NCI-H510A treated with DMSO at 0.1 percent for 48 hours (cell line): ENCODE data around the gene APBB3.
"Not testable (repeated sequence)": the region's sequence is repeated elsewhere in the genome, so short reads cannot be mapped to it uniquely, and the experiment has no call there.

Experiments
- DNase-seq: peaks from one replicate; lab custom pipeline; 2025; lab: John Stamatoyannopoulos, UW

APBB3 gene, protein sequence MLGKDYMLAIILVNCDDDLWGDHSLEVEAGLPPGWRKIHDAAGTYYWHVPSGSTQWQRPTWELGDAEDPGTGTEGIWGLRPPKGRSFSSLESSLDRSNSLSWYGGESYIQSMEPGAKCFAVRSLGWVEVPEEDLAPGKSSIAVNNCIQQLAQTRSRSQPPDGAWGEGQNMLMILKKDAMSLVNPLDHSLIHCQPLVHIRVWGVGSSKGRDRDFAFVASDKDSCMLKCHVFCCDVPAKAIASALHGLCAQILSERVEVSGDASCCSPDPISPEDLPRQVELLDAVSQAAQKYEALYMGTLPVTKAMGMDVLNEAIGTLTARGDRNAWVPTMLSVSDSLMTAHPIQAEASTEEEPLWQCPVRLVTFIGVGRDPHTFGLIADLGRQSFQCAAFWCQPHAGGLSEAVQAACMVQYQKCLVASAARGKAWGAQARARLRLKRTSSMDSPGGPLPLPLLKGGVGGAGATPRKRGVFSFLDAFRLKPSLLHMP

DNA sequence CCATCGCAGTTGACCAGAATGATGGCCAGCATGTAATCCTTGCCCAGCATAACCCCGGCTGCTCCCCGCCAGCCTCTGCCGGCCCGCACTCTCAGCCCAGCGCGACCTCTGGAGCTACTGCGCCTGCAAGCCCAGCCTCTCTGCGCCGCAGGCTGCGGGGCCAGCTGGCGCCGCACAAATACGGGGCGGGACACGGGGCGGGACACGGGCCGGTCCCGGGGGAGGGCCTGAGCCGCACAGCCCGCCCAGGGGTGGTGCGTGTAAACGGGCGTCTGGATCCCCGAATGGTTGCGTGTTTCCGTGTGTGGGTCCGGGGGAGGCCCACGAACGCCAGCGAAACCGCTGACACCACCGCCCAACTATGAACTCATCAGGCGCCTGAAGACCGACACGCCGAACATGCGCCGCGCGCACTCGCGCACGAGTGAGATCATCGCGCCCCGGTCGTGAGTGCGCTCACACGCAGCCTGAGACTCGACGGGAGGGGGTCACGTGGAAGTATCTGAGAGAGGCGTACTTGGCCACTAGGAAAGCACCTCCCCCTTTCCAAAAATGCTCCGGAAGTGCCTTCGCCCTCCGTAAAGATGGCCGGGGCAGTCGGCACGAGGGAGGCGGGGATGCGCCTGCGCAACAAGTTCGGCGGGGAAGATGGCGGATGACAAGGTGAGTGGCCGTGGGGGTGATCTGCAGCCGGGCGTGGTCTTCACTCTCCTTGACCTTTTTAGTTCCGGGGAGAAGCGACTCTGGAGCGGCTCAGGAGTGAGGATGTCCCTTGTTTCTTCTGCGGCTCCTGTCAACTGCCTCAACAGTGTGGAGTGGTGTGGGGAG, at the start of gene APBB3, which contains the start of gene SLC35A4:
Gene APBB3 (minus strand): TSS at position 403 of the 828 bp plus-strand sequence. CDS start 353 bp downstream, at position 50.
Gene SLC35A4 (plus strand): TSS at position 633 of the 828 bp plus-strand sequence. CDS start 2,342 bp downstream, outside the sequence.
- DNase-seq: peak; percentile 78

DNA sequence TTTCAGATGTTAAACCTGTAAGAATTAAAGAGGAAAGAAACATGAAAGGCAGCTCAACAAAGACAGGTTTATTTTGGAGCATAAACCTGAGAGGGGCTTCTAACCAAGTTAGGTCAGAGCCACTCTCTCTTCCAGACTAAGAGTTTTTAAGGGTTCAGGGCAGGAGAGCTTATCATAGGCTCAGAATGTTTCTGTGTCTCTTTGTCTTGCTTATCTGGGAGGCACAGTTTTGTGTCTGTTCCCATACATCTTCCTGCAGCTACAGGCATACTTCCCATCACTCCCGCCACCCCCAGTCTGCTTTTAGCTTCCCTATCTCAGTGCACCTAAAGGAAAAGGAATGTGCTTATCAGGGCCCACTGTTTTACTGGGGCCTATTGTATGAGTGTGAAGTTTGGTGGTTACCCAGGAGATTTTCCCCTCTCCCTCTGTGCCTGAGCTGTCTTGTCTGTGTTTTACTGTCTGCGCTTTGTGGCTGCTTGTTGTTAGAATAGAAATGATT, 46.7 kb upstream of the APBB3 start:
- no peak for DNase-seq

DNA sequence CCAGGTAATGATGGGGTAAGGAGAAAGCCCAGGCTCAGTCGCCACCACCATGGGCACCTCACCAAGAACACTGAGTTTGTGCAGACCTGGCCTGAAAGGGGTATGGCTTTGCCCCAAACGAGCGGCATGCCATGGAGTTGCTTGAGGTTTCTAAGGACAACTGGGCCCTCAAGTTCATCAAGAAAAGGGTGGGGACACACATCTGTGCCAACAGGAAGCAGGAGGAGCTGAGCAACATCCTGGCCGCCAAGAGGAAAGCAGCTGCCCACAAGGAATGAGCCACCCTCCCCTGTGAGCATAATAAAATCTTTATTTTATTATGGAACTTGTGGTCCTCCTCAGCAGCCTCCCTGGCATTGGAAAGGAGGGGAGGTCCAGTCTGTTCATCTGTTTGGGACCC, 44.7 kb upstream of the APBB3 start:
- no peak for DNase-seq

DNA sequence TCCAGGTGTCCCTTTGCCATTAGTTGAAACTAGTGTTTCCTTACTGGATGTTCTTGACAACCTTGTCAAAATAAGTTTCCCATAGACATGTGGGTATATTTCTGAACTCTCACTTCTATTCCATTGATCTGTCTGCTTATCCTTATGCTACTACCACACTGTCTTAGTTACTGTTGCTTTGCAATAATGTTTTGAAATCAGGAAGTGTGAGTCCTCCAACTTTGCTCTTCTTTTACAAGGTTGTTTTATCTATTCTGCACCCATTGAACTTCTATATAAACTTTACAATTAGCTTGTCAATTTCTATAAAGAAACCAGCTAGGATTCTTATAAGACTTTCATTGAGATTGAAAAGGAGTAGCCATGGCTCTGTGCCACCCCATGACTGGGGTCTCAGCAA, 44.3 kb upstream of the APBB3 start:
- DNase-seq: no peak

DNA sequence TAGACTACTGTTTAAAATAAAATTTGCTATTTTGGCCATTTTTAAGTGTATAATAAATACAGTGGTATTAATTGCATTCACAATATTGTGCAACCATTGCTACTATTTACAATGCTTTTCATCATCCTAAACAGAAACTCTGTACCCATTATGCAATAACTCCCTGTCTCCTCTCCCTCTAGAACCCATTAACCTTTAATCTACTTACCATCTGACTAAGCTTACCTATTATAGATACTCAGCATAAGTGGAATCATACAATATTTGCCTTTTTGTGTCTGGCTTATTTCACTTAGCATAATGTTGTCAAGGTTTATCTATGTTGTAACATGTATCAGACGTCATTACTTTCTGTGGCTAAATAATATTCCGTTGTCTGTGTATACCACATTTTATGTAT, 42.6 kb upstream of the APBB3 start:
- no peak for DNase-seq

DNA sequence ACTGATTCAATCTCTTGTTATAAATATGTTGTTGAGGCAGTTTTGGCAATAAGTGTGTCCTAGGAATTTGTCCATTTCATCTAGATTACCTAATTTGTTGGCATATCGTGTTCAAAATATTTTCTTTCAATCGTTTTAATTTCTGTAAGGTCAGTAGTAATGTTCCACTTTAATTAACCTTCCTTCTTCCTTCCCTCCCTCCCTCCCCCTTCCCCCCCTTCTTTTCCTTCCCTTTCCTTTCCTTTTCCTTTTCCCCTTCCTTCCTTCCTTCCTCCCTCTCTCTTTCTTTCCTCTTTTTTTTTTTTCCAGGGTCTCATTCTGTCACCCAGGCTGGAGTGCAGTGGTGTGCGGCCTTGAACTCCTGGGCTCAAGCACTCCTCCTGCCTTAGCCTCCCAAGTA, 41.5 kb upstream of the APBB3 start:
- DNase-seq: no peak

DNA sequence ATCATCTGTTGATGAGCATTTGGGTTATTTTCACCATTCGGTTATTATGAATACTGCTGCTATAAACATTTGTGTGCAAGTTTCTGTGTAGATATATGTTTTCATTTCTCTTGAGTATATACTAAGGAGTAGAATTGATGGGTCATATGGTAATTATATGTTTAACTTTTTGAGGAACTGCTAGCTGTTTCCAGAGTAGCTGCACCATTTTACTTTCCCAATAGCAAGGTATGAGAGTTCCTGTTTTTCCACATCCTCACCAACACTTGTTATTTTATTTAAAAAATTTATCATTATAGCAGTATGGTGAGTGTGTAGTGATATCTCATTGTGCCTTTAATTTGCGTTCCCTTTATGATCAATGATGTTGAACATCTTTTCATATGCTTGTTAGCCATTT, 39.3 kb upstream of the APBB3 start:
- no peak for DNase-seq

DNA sequence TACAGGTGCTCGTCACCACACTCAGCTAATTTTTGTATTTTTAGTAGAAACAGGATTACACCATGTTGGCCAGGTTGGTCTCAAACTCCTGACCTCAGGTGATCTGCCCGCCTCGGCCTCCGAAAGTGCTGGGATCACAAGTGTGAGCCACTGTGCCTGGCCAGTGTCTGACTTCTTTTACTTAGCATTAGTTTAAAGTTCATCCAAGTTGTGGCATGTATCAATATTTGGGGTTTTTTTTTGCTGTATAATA, 39.0 kb upstream of the APBB3 start:
- not testable (repeated sequence) for DNase-seq

DNA sequence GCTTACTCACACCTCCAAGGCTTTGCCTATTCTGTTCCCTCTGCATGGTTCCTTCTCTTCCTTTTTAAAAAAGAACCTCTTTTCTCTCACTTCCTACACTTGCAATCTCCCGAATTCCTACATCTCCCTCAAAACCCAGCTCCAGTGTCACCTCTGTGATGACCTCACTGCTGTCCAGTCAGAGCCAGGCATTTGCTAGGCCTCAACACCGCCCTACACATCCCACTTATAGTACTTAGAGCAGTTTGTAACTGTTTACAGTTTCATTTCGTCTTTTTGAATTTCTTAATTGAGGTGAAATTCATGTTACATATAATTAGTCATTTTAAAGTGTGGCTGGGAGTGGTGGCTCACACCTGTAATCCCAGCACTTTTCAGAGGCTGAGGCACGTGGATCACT, 37.7 kb upstream of the APBB3 start:
- no peak for DNase-seq

DNA sequence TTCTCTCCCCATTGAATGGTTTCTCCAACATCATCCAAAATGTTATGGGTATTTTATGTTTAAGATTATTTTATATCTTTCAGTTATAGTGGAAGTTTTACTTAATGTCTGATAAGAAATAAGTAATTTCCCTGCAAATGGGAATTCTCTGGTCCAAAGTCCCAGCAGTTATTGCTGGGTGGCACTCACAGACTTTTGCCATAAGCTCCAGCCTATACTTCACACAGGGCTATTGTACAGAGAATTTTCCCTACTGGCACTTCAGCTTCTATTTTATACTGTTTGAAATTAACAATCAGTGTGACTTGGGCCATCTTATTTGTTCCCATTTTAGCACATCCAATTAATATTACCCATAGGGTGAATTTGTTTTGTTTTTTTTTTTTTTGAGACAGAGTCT, 35.7 kb upstream of the APBB3 start:
- DNase-seq: no peak

DNA sequence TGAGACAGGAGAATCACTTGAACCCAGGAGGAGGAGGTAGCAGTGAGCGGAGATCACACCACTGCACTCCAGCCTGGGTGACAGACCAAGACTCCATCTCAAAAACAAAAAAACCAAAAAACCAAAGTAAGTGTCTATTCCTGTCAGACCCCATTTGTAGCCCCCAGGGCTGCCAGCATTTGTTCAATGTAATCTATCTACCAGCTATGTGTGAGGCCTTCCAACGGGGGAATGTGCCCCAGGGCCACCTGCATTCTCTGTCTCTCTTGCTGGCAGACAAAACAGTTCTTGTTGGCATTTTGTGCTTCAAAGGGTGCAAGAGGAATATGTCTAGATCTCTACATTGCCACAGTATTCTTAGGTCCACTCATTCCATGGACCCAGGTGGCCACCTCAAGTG, 34.4 kb upstream of the APBB3 start:
- DNase-seq: no peak

DNA sequence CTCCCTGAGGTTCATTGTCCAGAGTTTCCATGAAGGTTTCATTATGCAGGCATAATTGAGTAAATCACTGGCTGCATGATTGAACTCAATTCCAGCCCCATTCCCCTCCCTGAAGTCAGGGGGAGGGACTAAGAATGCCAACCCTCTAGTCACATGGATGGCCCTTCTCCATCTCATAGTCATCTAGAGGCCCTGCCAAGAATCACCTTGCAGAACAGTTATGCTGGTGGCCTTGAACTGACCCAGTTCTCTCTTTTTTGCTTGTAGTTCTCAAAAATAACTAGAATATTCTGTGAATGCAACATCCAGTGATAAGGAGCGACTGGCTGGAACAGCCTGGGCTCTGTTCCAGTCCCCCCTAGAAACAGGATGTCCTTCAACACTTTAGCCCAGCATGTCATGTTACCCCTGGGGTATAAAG, 31.9 kb upstream of the APBB3 start:
- DNase-seq: no peak

DNA sequence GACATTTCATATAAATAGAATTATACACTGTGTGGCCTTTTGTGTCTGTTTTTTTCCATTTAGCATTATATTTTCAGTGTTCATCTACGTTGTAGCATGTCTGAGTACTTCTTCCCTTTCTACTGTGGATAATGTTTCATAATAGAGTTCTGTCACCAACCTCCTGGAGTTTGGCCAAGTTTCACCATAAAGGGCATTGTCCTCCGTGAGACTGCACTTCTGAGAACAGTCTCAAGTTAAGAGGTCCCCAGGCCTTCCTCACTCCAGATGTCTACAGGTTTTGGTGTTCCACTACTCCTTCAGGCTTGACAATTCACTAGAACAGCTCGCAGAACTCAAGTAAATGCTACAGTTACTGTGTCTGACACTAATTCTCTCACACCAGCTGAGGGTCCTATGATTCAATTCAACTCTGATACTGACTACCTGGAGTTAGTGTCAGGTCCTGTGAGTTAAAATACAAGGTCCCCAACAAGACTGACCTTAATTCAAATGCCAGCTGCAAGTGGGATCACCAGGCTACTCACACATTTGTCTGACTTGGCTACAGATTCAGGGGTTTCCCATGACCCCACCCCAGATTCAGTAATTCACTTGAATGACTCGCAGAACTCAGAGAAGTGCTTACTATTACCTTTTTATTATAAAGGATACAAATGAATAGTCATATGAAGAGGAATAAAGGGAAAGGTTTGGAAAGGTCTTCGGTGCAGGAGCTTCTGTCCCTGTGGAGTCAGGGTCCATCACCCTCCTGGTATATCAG, 31.3 kb upstream of the APBB3 start:
- DNase-seq: peak; percentile 1

DNA sequence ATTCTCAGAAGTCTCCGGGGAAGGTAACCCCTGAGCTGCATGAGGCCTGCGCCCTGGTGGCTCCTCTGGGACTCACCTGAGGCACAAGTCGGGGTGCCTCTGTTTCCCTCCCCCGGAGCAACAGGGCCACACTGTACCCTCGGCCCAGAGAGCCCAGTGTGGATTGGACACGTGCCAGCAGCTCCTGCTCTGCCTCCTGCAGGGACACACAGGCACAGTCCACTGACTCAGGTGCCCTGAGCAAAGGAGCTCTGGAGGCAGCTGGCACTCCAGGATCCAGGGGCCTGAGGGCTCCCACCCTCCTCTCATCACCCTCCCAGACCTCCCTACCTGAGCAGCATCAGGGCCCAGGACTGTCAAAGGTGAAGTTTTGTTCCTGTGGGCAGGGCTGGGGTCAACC, 29.8 kb upstream of the APBB3 start:
- no peak for DNase-seq

DNA sequence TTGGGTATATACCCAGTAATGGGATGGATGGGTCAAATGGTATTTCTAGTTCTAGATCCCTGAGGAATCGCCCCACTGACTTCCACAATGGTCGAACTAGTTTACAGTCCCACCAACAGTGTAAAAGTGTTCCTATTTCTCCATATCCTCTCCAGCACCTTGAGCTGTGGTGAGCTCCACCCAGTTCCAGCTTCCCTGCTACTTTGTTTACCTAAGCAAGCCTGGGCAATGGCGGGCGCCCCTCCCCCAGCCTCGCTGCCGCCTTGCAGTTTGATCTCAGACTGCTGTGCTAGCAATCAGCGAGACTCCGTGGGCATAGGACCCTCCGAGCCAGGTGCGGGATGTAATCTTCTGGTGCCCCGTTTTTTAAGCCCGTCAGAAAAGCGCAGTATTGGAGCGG, 28.7 kb upstream of the APBB3 start:
- not testable (repeated sequence) for DNase-seq

DNA sequence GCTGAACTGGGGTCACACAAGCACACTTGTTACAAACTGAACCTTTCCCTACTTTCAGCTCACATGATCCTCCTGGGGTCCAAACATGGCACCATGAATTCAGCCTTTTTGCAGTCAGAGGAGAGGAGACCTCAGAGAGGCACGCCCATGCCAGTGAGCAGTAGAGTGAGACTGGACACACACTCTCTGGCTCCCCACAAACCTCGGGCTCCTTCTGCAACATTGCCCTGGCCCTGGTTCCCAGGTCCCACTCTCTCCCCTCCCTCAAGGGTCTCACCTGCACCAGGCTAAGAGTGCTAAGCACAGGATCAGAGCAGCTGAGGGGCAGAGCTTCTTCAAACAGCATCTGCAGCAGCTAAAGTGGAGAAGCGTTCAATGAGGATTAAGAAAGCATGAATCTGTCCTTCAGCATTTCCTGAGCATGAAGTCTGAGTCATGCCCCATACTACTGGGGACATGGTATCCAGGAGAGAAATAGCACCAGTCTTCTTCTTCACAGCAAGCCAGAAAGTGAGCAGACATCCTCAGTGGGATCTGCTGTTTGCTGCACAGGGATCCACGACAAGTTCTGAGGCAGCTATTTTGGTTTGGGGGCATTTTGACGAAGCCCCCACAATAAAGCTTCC, 27.5 kb upstream of the APBB3 start:
- DNase-seq: no peak

DNA sequence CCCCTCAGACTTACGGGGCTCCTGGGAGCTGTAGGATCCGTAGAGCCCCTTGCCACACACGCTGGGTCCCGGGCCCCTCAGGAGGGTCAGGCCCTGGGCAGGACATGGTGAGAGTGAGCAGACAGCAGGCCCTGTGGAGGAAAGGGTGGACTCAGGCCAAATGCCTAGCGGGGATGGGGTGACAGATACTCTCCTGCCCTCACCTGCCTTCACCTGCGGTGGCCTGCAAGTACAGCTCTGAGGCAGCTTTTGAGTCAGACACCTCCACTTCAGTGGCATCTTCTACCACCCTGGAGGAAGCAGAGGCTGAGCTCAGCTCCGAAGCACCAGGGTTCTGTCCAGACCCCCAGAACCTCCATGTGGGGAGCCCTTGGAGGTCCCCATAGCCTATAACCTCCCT, 26.5 kb upstream of the APBB3 start:
- no peak for DNase-seq

DNA sequence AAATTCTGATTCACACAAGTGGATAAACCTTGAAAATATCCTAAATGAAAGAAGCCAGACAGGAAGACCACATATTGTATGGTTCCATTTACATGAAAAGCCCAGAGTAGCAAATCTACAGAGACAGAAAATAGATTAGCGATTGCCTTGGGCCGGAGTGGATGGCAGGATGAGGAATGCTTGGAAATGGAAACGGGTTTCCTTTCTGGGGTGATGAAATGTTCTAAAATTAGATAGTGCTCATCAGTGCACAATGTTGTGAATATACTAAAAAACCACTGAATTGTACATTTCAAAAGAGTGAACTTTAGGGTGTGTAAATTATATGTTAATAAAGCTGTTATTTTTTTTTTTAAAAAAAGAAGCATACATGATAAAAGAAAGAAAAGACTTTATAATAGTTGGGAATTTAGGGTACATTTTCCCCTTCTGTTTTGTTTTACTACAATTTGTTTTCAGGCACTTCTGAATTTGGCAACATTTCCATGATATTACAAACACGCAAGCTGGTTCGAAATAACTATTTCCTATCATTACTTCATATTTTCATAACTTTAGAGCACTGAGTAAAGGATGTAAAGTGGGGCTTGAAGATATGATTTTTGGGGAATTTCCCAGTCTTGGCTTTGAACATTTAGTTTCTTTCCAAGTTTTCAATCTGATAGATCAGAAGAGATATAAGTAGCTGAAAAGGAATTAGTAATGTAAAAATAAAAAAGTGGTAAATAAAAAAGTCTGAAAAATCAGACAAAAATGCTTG, 24.1 kb upstream of the APBB3 start:
- DNase-seq: no peak

DNA sequence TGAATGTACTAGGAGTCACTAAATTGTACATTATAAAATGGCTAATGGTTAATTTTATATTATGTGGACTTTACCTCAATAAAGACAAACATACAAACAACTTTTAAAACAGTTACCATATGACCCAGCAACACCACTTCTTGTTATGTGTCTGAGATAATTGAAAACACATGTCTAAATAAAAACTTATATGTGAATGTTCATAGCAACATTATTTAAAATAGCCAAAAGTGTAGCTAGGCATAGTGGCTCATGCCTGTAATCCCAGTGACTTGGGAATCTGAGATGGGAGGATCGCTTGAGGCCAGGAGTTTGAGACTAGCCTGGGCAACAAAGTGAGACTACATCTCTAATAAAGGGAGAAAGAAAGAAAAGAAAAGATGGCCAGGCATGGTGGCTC, 23.1 kb upstream of the APBB3 start:
- no peak for DNase-seq

DNA sequence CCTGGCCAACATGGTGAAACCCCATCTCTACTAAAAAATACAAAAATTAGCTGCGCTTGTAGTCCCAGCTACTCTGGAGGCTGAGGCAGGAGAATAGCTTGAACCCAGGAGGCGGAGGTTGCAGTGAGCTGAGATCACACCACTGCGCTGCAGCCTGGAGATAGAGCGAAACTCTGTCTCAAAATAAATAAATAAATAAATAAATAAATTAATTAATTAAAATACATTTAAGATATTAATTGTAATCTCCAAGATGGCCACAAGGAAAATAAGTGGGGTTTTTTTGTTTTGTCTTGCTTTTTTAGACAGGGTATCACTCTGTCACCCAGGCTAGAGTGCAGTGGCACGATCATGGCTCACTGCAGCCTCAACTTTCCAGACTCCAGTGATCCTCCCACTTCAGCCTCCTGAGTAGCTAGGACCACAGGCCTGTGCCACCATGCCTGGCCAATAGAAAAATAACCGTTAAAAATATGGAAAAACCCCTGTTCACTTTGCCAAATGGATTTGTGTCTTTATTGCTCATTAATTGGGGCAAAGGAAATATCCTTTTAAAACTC, 14.9 kb upstream of the APBB3 start:
- DNase-seq: not testable (repeated sequence)

DNA sequence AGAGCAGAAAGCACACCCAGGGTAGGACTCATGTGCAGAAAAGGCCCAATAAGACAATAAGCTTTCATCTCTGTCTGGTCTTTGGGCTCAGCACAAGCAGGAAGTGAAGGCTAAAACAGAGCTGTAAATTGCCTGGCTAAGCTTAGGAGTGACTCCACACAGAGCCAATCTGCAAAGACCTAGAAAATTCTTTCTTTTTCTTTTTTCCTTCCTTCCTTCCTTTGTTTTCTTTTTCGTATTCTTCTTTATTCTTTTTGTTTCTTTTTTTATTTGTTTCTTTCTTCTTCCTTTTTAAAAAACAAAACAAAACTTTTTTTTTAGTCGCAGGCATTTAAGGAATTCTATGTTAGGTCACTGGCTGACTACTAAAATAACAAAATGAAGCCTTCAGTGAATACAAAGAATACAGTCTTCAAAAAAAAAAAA, 12.4 kb upstream of the APBB3 start:
- DNase-seq: no peak
